ENCODE measurements around the gene ZFPL1. TPM values are rescaled to one million over a fixed set of nuclear protein-coding genes. Genes with fewer than 3 reads are reported as not detected.

ZFPL1 gene
- total and polyA plus RNA-seq, 9 of the 15 experiments (the other 6 are each of a cell fraction or from before 2014, with no cell fraction given) = 3.7 to 37.5 (median 22.7) TPM

GRCh38 chr11:65117206-65118096 is 33.4 kb downstream of the ZFPL1 start, which contains the start of gene ZNHIT2 (continued):
- peak; percentile 85 to 97 (median 93) for TF ChIP-seq CTCF (IDR thresholded peaks at IDR 0.05 in 2 of 3, conservative IDR thresholded peaks at IDR 0.05 in 1 of 3; ENCODE audit: insufficient read depth in 2 of 3, low read depth in 1 of 3, low read length in 3 of 3)
- TF ChIP-seq ETS2 (tag; IDR thresholded peaks at IDR 0.05; ENCODE audit: borderline replicate concordance, poor library complexity, severe bottlenecking) = no peak
- TF ChIP-seq SMC3 (conservative IDR thresholded peaks at IDR 0.05; ENCODE audit: insufficient read depth, low read depth, low read length) = peak; percentile 81
- peak; percentile 83 for TF ChIP-seq ZNF384 (IDR thresholded peaks at IDR 0.05; ENCODE audit: low read depth, low read length)
- no peak for TF ChIP-seq BACH1 (tag; IDR thresholded peaks at IDR 0.05)
- TF ChIP-seq MYC (IDR thresholded peaks at IDR 0.05; ENCODE audit: low read depth, low read length) = peak; percentile 91
- TF ChIP-seq MYC (CRISPR knock-in tag; IDR thresholded peaks at IDR 0.05; ENCODE audit: borderline replicate concordance, low read depth) = peak; percentile 81
- TF ChIP-seq NR1H2 (CRISPR knock-in tag; IDR thresholded peaks at IDR 0.05) = 0 out of 2 replicates have a peak, but pooled peaks have one; percentile 71
- no peak for TF ChIP-seq MYBL2 (IDR thresholded peaks at IDR 0.05; ENCODE audit: low read depth)
- 0 out of 2 replicates have a peak, but pooled peaks have one; percentile 52 for TF ChIP-seq MYBL2 (CRISPR knock-in tag; IDR thresholded peaks at IDR 0.05; ENCODE audit: borderline replicate concordance)
- TF ChIP-seq NR4A1 (CRISPR knock-in tag; IDR thresholded peaks at IDR 0.05) = peak; percentile 61; the same call in 1 of the 2 replicates
- 0 out of 2 replicates have a peak, but pooled peaks have one; percentile 37 for TF ChIP-seq NR4A1 (tag; IDR thresholded peaks at IDR 0.05)
- TF ChIP-seq ZNF589 (CRISPR knock-in tag; IDR thresholded peaks at IDR 0.05; ENCODE audit: low read depth) = no peak
- peak; percentile 98 for TF ChIP-seq RBM22 (IDR thresholded peaks at IDR 0.05; ENCODE audit: low read depth, low read length, poor library complexity, severe bottlenecking)
- TF ChIP-seq NCOA4 (IDR thresholded peaks at IDR 0.05; ENCODE audit: partially characterized antibody) = no peak
- TF ChIP-seq FOXP4 (CRISPR knock-in tag; IDR thresholded peaks at IDR 0.05; ENCODE audit: borderline replicate concordance) = no peak; the same call in 1 of the 2 replicates
- TF ChIP-seq CTCFL (IDR thresholded peaks at IDR 0.05; ENCODE audit: borderline replicate concordance, insufficient read depth, low read depth, low read length, poor library complexity, severe bottlenecking) = peak; percentile 82
- TF ChIP-seq MEF2D (tag; conservative IDR thresholded peaks at IDR 0.05; ENCODE audit: low read depth) = no peak
- TF ChIP-seq ZNF785 (CRISPR knock-in tag; IDR thresholded peaks at IDR 0.05) = no peak

All from K562 (cell line).